ENCODE results near the gene GGT5.

Gene GGT5

DNA sequence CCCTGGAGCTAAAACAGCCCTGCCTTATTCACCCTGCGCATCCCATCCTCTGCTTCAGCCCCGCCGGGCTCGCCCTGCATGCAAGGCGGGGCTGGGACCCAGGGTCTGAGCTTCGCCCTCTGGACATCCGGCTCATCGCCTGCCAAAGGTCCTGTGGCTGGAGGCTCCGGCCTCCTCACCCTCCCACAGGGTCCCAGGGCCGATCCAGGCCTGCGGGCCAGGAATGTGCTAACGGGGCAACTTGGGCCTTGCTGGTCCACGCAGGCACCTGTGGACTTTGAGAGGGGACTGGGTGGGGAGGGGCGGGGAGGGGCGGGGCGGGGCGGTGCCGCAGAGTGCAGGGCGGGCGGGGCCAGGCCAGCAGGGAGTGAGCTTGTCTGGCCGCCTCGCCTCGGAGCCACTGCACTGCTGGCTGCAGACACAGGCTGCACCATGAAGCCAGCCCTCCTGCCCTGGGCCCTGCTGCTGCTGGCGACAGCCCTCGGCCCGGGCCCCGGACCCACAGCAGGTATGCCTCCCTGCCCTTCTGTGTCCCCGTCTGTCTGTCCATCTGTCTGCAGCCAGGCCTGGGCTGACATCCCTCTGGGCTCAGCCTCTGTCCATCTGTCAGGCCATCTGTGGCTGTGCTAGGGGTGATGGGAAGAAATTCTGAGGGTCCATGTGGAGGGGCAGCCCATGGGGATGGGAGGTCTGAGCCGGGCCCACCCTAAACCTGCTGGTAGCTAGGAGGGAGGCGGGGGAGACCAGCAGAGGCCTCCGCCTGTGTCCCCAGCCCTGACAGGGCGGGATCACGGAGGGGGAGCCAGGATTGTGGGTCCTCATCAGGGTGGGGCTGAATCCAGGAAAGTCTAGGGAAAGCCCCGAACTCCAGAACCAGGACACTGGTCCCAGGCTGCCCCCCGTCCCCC is 63.5 kb downstream of the GGT5 start, which contains the start of gene SUSD2:
TSS of gene SUSD2 (plus strand) at position 400 of the 908 bp plus-strand sequence. CDS start at position 433, 33 bp downstream.
- no peak for DNase-seq

DNA sequence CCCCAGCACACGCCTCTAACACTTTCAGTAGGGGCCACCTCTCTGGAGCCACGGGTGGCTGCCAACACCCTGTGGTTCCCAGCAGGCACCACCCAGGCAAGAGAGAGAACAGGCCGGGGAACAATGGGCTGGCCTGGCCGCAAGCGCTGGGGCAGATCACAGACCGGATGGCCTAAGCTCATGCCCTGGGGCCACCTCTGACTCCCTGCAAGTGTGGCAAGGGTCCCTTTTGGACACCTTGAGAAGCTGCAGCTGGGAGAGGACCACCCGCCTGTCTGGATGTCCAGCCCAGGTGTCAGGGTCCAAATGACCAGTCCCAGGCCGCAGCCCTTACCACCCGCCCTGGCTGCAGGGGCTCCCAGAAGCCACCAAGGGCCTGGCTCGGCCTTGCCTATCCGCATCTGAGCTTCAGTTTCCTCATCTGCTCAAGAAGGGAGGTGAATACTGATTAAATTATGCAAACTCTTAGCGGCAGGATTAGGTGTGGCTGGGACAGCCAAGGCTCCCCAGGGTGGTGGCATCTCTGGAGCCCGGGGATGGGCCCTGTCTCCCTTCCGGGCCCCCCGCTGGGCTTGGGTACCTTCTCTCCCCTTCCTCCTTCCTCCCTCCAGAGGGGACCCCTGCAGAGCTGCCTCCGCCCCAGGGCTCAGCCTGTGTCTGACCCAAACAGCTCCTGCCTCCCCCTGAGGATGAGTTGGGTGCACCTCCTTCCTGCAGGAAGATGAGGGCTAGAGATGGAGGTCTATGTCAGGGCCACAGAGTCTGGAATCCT is 64.4 kb downstream of the GGT5 start:
- no peak for DNase-seq

DNA sequence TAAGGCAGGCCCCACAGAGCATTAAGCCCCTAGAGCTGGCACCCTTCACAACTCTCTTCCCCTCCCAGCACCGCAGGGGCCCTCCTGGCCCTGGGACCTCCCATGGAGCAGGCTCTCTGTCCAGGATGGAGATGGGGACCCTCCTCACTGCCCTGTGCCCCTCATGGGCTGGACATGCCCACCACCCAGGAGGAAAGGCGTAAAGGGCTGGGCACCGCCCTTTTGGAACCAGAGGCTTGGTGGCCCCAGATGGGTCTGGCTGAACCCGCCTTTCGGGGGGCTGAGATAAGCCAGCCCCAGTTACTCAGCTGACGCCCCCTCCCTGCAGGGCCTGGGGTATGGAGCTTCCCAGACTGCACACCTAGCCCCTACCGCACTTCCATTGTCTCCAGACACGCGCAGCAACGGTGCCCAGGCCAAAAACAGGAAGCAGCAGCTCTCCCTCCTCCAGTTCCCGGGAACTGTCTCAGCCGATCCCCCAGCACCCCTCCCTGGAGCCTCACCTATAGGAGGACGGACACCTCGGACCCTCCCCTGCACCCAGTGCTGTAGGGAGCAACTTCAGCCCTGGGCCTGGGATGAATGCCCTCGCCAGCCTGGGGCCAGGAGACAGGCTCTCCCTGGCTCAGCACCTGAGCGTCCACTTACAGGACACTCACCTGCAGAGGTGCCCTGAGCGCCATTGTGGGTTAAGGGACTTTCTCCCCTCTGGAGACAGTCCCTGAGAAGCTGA is 65.2 kb downstream of the GGT5 start:
- DNase-seq = no peak

GRCh38 chr22:24178502-24179440 is 66.1 kb downstream of the GGT5 start:
- no peak for DNase-seq

- DNase-seq = no peak
These were observed 66.9 kb downstream of the GGT5 start for GRCh38 chr22:24178021-24178431.

DNA sequence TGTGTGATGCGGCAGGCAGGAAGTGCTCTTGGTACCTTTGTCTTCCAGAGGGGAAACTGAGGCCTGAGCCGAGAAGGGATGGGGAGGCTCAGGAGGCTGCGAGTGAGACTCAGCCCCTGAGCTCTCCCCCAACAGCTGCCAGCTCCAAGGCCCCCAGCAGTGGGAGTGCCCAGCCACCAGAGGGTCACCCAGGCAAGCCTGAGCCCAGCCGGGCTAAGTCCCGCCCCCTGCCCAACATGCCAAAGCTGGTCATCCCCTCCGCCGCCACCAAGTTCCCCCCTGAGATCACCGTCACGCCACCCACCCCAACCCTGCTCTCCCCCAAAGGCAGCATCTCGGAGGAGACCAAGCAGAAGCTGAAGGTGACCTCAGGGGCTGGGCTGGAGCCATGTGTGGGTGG is 67.4 kb downstream of the GGT5 start:
- no peak for DNase-seq

DNA sequence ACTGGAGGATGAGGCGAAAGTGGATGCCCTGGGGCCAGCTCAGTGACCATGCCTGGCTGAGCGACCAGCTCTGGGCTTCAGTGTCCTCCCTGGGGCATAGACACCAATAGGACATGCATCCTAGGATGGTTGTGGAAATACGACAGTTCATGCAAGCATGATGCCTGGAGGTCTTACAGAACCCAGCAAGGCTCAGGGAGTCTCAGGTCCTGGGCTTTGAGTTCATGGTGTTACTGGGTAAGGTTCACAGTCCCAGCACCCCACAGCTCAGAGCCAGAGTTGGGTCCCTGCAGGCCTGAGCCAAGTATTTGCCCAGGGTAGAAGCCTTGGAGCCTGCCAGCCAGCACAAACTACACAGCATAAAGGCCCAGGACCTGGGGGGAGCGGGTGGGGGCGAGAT is 67.8 kb downstream of the GGT5 start:
- no peak for DNase-seq

DNA sequence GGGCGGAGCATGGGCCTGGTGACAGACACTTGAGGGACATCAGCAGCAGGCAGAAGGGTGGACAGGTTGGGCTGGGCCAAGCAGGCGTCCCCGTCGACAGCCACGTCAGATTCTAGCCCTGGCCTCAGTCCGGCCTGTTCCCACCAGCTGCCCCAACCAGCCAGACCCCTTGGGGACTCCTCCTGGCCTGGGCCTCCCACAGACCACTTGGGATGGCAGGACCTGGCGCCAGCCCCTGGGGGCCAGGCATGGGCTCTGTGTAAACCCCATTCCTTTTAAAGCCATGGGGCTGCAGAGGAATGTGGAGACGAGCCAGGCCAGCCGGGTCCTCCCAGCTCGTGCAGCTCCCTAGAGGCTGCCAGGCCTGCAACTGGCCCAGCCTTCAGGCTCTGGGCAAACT is 68.3 kb downstream of the GGT5 start:
- no peak for DNase-seq

- no peak for DNase-seq
These were observed 68.8 kb downstream of the GGT5 start for GRCh38 chr22:24176040-24176439.

DNA sequence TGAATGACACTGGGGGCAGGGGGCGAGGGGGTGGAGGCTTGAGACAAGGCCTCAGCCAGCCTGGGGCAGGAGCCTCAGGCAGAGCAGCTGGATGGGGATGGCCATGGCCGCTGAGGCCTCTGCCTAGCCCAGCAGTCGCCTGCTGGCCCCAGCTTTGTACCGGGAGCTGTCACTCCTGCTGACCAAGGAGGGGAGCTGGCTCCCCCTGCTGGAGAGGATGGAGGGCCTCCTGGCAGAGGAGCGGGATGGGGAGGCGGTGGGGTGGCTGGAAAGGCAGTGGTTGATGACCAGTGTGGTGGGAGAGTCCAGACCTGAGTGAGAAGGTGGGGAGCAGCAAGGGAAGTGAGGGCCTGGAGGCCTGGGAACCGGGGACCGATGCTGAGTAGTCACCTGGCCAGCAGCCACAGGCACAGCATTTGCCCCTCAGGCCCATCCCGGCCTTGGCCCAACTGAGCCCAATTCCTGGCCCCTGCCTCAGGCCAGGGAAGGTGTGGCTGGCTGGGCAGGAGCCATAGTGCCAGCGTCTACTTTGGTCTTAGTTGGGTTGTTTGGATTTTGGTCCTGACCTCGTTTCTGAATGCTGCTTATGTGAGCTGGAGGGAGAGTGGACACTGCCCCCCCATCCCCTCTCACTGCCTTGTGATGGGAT is 69.6 kb downstream of the GGT5 start:
- no peak for DNase-seq

GRCh38 chr22:24171822-24172221 is 73.1 kb downstream of the GGT5 start:
- DNase-seq = no peak

DNA sequence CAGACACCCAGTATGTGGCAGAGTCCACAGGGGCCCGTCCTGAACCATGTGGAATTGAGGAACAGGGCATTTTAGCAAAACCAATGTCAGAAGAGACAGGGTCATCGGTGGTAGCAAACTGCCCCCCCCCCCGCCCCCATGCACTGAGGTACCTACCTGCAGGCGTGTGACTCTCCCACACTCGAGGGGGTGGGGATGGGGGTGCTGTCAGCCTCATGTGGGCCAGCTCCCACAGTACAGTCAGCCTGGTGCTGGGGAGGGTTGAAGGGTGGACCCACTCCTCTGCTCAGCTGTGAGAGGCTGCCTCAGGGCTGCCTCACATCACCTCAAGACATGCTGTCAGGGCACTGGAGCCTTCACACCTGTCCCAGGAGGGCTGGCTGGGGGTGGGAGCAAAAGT is 74.2 kb downstream of the GGT5 start:
- no peak for DNase-seq

GRCh38 chr22:24170188-24170587 is 74.7 kb downstream of the GGT5 start:
- no peak for DNase-seq
